Endothelial cell of umbilical vein (primary cell): ENCODE data around the gene ACER3. TPM values are rescaled to one million over a fixed set of nuclear protein-coding genes. Genes with fewer than 3 reads are reported as not detected.

Experiments
- BruUV-seq: library from RNA; stranded (reverse); fragments of 400-500 nt; replicated peaks from 2 replicates; lab custom pipeline; 2021; lab: Mats Ljungman, UMichigan
- CTCF ChIA-PET: fragments of 300-600, 350-600 bp; sonication (Branson Sonifier 250); formaldehyde crosslinking; loops from one replicate; lab custom pipeline; 2021; ENCODE audit warnings: antibody characterized with exemption, inconsistent platforms; lab: Charles Lee
- POLR2A ChIA-PET: fragments of 300-600, 350-600 bp; sonication (Branson Sonifier 250); formaldehyde crosslinking; loops from one replicate; lab custom pipeline; 2021; ENCODE audit warnings: antibody characterized with exemption, inconsistent platforms; lab: Charles Lee
- DNase-seq: peaks from one replicate; pipeline ENCODE4 v3.0.0-alpha.2; 2011; ENCODE audit warnings: low read depth, low spot score
- FAIRE-seq: peaks from 2 replicates; lab custom pipeline; 2011; peaks lifted over from hg19 to GRCh38; lab: Jason Lieb, UNC
- H2AFZ ChIP-seq: 2 replicates; pipeline ENCODE4 v1.6.0; 2012; ENCODE audit warnings: low read depth, low read length, control low read depth, inconsistent platforms
- H3K27ac ChIP-seq: 2 replicates; pipeline ENCODE4 v1.5.1; 2011; ENCODE audit warnings: low read depth, mild to moderate bottlenecking, control low read depth, low read length, moderate library complexity; ENCODE audit not compliant: insufficient read depth
- H3K27me3 ChIP-seq, 2 experiments: 2 replicates each; pipeline versions ENCODE4 v1.6.0 to v1.6.1; 2011; ENCODE audit warnings: low read length in 2 of 2, mixed read lengths in 1 of 2; ENCODE audit not compliant: control insufficient read depth in 2 of 2, insufficient read depth in 2 of 2
- H3K36me3 ChIP-seq, 2 experiments: 2 replicates in 1 of 2; 3 replicates in 1 of 2; pipeline ENCODE4 v1.5.1; 2011; ENCODE audit warnings: low read length in 2 of 2, mild to moderate bottlenecking in 1 of 2, moderate library complexity in 1 of 2; ENCODE audit not compliant: control insufficient read depth in 2 of 2, insufficient read depth in 2 of 2; ENCODE audit errors: extremely low read depth in 1 of 2
- H3K4me1 ChIP-seq: 3 replicates; pipeline ENCODE4 v1.5.1; 2011; ENCODE audit warnings: mild to moderate bottlenecking, low read length; ENCODE audit not compliant: control insufficient read depth, insufficient read depth; ENCODE audit errors: extremely low read depth
- H3K4me2 ChIP-seq: 2 replicates; pipeline ENCODE4 v1.6.1; 2011; ENCODE audit warnings: low read length, control low read depth, mixed read lengths; ENCODE audit not compliant: insufficient read depth
- H3K4me3 ChIP-seq, 3 experiments: fragments of 200-600 bp in 1 of 3; sonication (generic), shearing (Covaris generic) in 1 of 3; replicated peaks in 1 of 3; 2 replicates each; pipeline ENCODE4 v1.5.1; 2011 to 2016; ENCODE audit warnings: control low read depth in 3 of 3, low read length in 3 of 3, mild to moderate bottlenecking in 2 of 3, inconsistent platforms in 1 of 3, low read depth in 1 of 3, moderate library complexity in 1 of 3; ENCODE audit not compliant: insufficient read depth in 1 of 3
- H3K79me2 ChIP-seq: 2 replicates; pipeline ENCODE4 v1.6.0; 2012; ENCODE audit warnings: low read length, inconsistent platforms; ENCODE audit not compliant: control insufficient read depth, insufficient read depth
- H3K9ac ChIP-seq: replicated peaks from 2 replicates; pipeline ENCODE3; 2011; ENCODE audit warnings: low read length, control low read depth; ENCODE audit not compliant: insufficient read depth; ENCODE audit errors: extremely low read depth
- H3K9me1 ChIP-seq: replicated peaks from 3 replicates; pipeline ENCODE4 v1.6.0; 2011; ENCODE audit warnings: mild to moderate bottlenecking, low read length; ENCODE audit not compliant: control insufficient read depth, insufficient read depth; ENCODE audit errors: extremely low read depth
- H3K9me3 ChIP-seq: replicated peaks from 2 replicates; pipeline ENCODE4 v1.5.1; 2012; ENCODE audit warnings: low read length, inconsistent platforms; ENCODE audit not compliant: control insufficient read depth, insufficient read depth
- H4K20me1 ChIP-seq: replicated peaks from 2 replicates; pipeline ENCODE3; 2011; ENCODE audit warnings: mild to moderate bottlenecking, low read length; ENCODE audit not compliant: control insufficient read depth, insufficient read depth; ENCODE audit errors: extremely low read depth
- CTCF ChIP-seq, 2 donors: IDR thresholded peaks; 1 replicate in 1 of 2; 2 replicates in 1 of 2; pipeline ENCODE4 v1.5.1; 2011; ENCODE audit warnings: low read length in 2 of 2, mild to moderate bottlenecking in 2 of 2, moderate library complexity in 2 of 2, control low read depth in 1 of 2, inconsistent platforms in 1 of 2, low read depth in 1 of 2; ENCODE audit not compliant: insufficient read depth in 1 of 2; ENCODE audit errors: extremely low read depth in 1 of 2
- EZH2 ChIP-seq: IDR thresholded peaks from 2 replicates; pipeline ENCODE4 v1.6.1; 2012; ENCODE audit warnings: borderline replicate concordance, low read depth, mild to moderate bottlenecking, moderate library complexity, low read length, inconsistent platforms; ENCODE audit not compliant: severe bottlenecking
- FOS ChIP-seq: IDR thresholded peaks from 2 replicates; pipeline ENCODE4 v1.6.1; 2011; ENCODE audit warnings: mild to moderate bottlenecking, low read length, moderate library complexity, borderline replicate concordance; ENCODE audit not compliant: insufficient read depth
- GATA2 ChIP-seq: IDR thresholded peaks from 2 replicates; pipeline ENCODE4 v1.7.0; 2011; ENCODE audit warnings: low read depth, mild to moderate bottlenecking, moderate library complexity, mixed read lengths, low read length; ENCODE audit not compliant: insufficient read length, insufficient read depth
- JUN ChIP-seq: IDR thresholded peaks from 2 replicates; pipeline ENCODE4 v1.6.1; 2011; ENCODE audit warnings: borderline replicate concordance, low read depth; ENCODE audit not compliant: insufficient read length, insufficient read depth
- MAX ChIP-seq: IDR thresholded peaks from 2 replicates; pipeline ENCODE4 v1.6.1; 2011; ENCODE audit not compliant: insufficient read depth, insufficient read length
- MYC ChIP-seq: IDR thresholded peaks from one replicate; pipeline ENCODE4 v1.6.1; 2011; ENCODE audit warnings: mild to moderate bottlenecking, low read depth, low read length
- POLR2A ChIP-seq: IDR thresholded peaks from 2 replicates; pipeline ENCODE4 v1.6.1; 2012; ENCODE audit warnings: low read depth, mild to moderate bottlenecking, control low read depth, low read length
- POLR2AphosphoS5 ChIP-seq: IDR thresholded peaks from 2 replicates; pipeline ENCODE4 v1.6.1; 2012; ENCODE audit warnings: low read depth, mild to moderate bottlenecking, control low read depth, low read length, moderate library complexity; ENCODE audit not compliant: insufficient read depth
- dilution Hi-C: fragments of 300-500 bp; cut with MboI; formaldehyde crosslinking; loops from one replicate; pipeline ENCODE4 v1.15.0; 2019; ENCODE audit warnings: low sequenced_read_pairs; ENCODE audit not compliant: extremely low pct_ligation_motif_present
- intact Hi-C: fragments of 100-400 bp; cut with micrococcal nuclease; formaldehyde crosslinking; loops from one replicate; pipeline ENCODE4 v1.10.0; 2022
- polyA plus RNA-seq, 4 experiments: library from polyadenylated mRNA; depleted of rRNA in 3 of 4; stranded (reverse) in 3 of 4; unstranded in 1 of 4; fragments of >200 nt; gene quantifications; 2 replicates each; pipeline versions ENCODE4 v1.2.1 to v1.2.3, GENCODE V29; 2011 to 2012; ENCODE audit warnings: missing spikeins in 1 of 4
- total RNA-seq: library from RNA; stranded (reverse); gene quantifications from 2 replicates; pipeline ENCODE4 v1.2.3, GENCODE V29; 2021

ACER3 gene
- total and polyA plus RNA-seq, 2 donors (not counting 3 experiments of a cell fraction or from before 2014, with no cell fraction given), result 9.9 to 31.6 TPM

GRCh38 chr11:76889411-76889975 is 28.8 kb downstream of the ACER3 start:
- no peak for TF ChIP-seq POLR2A
- TF ChIP-seq EZH2, result no peak
- TF ChIP-seq POLR2AphosphoS5, result no peak
- no peak for TF ChIP-seq FOS
- no peak for TF ChIP-seq GATA2
- TF ChIP-seq JUN, result no peak
- no peak for TF ChIP-seq MYC
- no peak for TF ChIP-seq MAX
- TF ChIP-seq CTCF (IDR thresholded peaks at IDR 0.05; ENCODE audit: extremely low read depth in 1 of 2, insufficient read depth in 1 of 2, low read depth in 1 of 2, low read length in 2 of 2), result no peak
- H2AFZ ChIP-seq, result no peak overlapping the region
- H3K9ac ChIP-seq, result no peak overlapping the region
- no peak overlapping the region for H3K4me3 ChIP-seq
- FAIRE-seq, result no peak
- peaks cover 32% of the 10 kb centered on the region for H3K4me1 ChIP-seq
- intact Hi-C loops, result no loop called here
- no peaks in the 10 kb centered on the region for H3K9me3 ChIP-seq
- no peaks in the 10 kb centered on the region for H3K9me1 ChIP-seq
- ChIA-PET CTCF (interaction anchor here (0.8 to 4.9 kb wide), 6 partner anchors 11 to 80 kb away, joined by 3 to 71 read pairs (median 4); partner anchors contain the start of gene ACER3), POLR2A (no interaction called here)
- no peak for DNase-seq
- no peak overlapping the region for H3K4me2 ChIP-seq
- H3K27ac ChIP-seq, result no peak overlapping the region
- dilution Hi-C loops, result no loop called here
- H3K27me3 ChIP-seq, result no peaks in the 10 kb centered on the region
- no peaks in the 10 kb centered on the region for H4K20me1 ChIP-seq
- BruUV-seq, result no TSS peak
- no peaks in the 10 kb centered on the region for H3K36me3 ChIP-seq
- peaks cover 19% of the 10 kb centered on the region for H3K79me2 ChIP-seq
